ENCODE data around the gene CCDC74B.
"Not testable (repeated sequence)": the region's sequence is repeated elsewhere in the genome, so short reads cannot be mapped to it uniquely, and the experiment has no call there.

CCDC74B gene

GRCh38 chr2:130190237-130190636, 45.3 kb upstream of the CCDC74B start:
- no peak overlapping the region for H2BK12ac ChIP-seq (ENCODE audit: low read length)
- no peak overlapping the region for H3K4ac ChIP-seq (ENCODE audit: low read length)
- H3K18ac ChIP-seq (ENCODE audit: low read length): no peak overlapping the region
- no peaks in the 10 kb centered on the region for H3K27me3 ChIP-seq (ENCODE audit: control insufficient read depth in 3 of 3, insufficient read depth in 3 of 3, low read depth in 1 of 3, low read length in 3 of 3)
- no peak overlapping the region for H4K8ac ChIP-seq (ENCODE audit: low read depth, low read length)
- no peaks in the 10 kb centered on the region for H3K9me3 ChIP-seq (replicated peaks in 1 of 2; ENCODE audit: control insufficient read depth in 2 of 2, insufficient read depth in 1 of 2, low read depth in 1 of 2, low read length in 2 of 2)
- no peak overlapping the region for H3K4me3 ChIP-seq (ENCODE audit: low read length in 2 of 2)
- no peak overlapping the region for H3K4me2 ChIP-seq (ENCODE audit: insufficient read depth, low read length, poor library complexity, severe bottlenecking)
- DNase-seq (ENCODE audit: low spot score): no peak
- no peak overlapping the region for H3K9ac ChIP-seq (ENCODE audit: low read depth, low read length, poor library complexity)
- H3K27ac ChIP-seq (replicated peaks; ENCODE audit: low read length): no peak overlapping the region
- no peaks in the 10 kb centered on the region for H3K4me1 ChIP-seq (ENCODE audit: control insufficient read depth in 2 of 2, insufficient read depth in 1 of 2, low read depth in 1 of 2, low read length in 2 of 2)
- no peak overlapping the region for H3K14ac ChIP-seq (ENCODE audit: low read length)
- WGBS, 2 donors (ENCODE audit: extremely low coverage in 2 of 2, insufficient read length in 2 of 2, insufficient replicate concordance in 1 of 2): no CpG with 5 or more reads among the region's 15 CpGs
- no peak overlapping the region for H2BK5ac ChIP-seq (ENCODE audit: low read length)
- no peak overlapping the region for H2AFZ ChIP-seq (ENCODE audit: low read length)
- H2BK15ac ChIP-seq (ENCODE audit: low read length): no peak overlapping the region
- no peaks in the 10 kb centered on the region for H3K79me1 ChIP-seq (ENCODE audit: low read depth, low read length)
- H3K36me3 ChIP-seq (replicated peaks in 1 of 2; ENCODE audit: control insufficient read depth in 2 of 2, insufficient read depth in 2 of 2, low read length in 2 of 2): peaks cover 2 to 10% of the 10 kb centered on the region in 2 donors
- H4K91ac ChIP-seq (ENCODE audit: low read depth, low read length, poor library complexity): no peak overlapping the region
- no peak overlapping the region for H2AK5ac ChIP-seq (ENCODE audit: low read depth, low read length)
- no peak overlapping the region for H3K23ac ChIP-seq (ENCODE audit: low read depth, low read length, poor library complexity)
- no peak overlapping the region for H2BK120ac ChIP-seq (ENCODE audit: low read depth, low read length)

DNA sequence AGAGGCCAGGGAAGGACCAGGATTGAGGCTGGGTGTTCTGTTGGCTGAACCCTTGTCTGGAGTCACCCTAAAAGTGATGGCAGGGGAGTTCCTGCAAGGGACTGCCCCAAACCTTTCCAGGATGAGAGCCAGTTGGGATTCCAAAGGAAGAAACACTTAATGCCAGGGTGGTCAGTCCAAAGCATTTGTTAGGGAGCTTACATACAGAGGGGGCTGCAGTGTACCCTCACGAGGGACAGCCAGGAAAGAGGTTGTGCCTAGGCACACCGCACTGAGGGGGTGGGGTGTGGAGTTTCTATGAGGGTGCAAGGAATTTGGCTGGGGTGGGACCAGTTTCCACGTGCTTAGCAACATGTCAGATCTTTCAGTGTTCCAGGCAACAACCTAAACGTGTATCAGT, 44.0 kb upstream of the CCDC74B start:
- H4K8ac ChIP-seq (ENCODE audit: low read depth, low read length); H2BK15ac ChIP-seq (ENCODE audit: low read length); H3K14ac ChIP-seq (ENCODE audit: low read length); H3K27ac ChIP-seq (replicated peaks; ENCODE audit: low read length); H2AFZ ChIP-seq (ENCODE audit: low read length); H3K4ac ChIP-seq (ENCODE audit: low read length); H3K27me3 ChIP-seq (ENCODE audit: control insufficient read depth in 3 of 3, insufficient read depth in 3 of 3, low read depth in 1 of 3, low read length in 3 of 3); H2BK5ac ChIP-seq (ENCODE audit: low read length); H4K91ac ChIP-seq (ENCODE audit: low read depth, low read length, poor library complexity); H2BK120ac ChIP-seq (ENCODE audit: low read depth, low read length); H3K18ac ChIP-seq (ENCODE audit: low read length); DNase-seq (ENCODE audit: low spot score); H3K23ac ChIP-seq (ENCODE audit: low read depth, low read length, poor library complexity); H3K79me1 ChIP-seq (ENCODE audit: low read depth, low read length); H3K4me1 ChIP-seq (ENCODE audit: control insufficient read depth in 2 of 2, insufficient read depth in 1 of 2, low read depth in 1 of 2, low read length in 2 of 2); H2BK12ac ChIP-seq (ENCODE audit: low read length); H3K9ac ChIP-seq (ENCODE audit: low read depth, low read length, poor library complexity); H3K4me2 ChIP-seq (ENCODE audit: insufficient read depth, low read length, poor library complexity, severe bottlenecking); H2AK5ac ChIP-seq (ENCODE audit: low read depth, low read length); H3K9me3 ChIP-seq (replicated peaks in 1 of 2; ENCODE audit: control insufficient read depth in 2 of 2, insufficient read depth in 1 of 2, low read depth in 1 of 2, low read length in 2 of 2); H3K4me3 ChIP-seq (ENCODE audit: low read length in 2 of 2): not testable (repeated sequence)
- H3K36me3 ChIP-seq (replicated peaks in 1 of 2; ENCODE audit: control insufficient read depth in 2 of 2, insufficient read depth in 2 of 2, low read length in 2 of 2): peaks cover 4 to 17% of the 10 kb centered on the region in 2 donors
- WGBS, 2 donors (ENCODE audit: extremely low coverage in 2 of 2, insufficient read length in 2 of 2, insufficient replicate concordance in 1 of 2): no CpG with 5 or more reads among the region's 4 CpGs

GRCh38 chr2:130187859-130188792, 43.2 kb upstream of the CCDC74B start:
- H3K4me1 ChIP-seq (ENCODE audit: control insufficient read depth in 2 of 2, insufficient read depth in 1 of 2, low read depth in 1 of 2, low read length in 2 of 2): peaks cover 10 to 11% of the 10 kb centered on the region in 2 donors
- H4K91ac ChIP-seq (ENCODE audit: low read depth, low read length, poor library complexity); H2AK5ac ChIP-seq (ENCODE audit: low read depth, low read length); H3K4ac ChIP-seq (ENCODE audit: low read length); H3K18ac ChIP-seq (ENCODE audit: low read length); DNase-seq (ENCODE audit: low spot score); H3K23ac ChIP-seq (ENCODE audit: low read depth, low read length, poor library complexity); H2BK5ac ChIP-seq (ENCODE audit: low read length); H3K9ac ChIP-seq (ENCODE audit: low read depth, low read length, poor library complexity); H3K4me2 ChIP-seq (ENCODE audit: insufficient read depth, low read length, poor library complexity, severe bottlenecking); H2BK12ac ChIP-seq (ENCODE audit: low read length); H3K27me3 ChIP-seq (ENCODE audit: control insufficient read depth in 3 of 3, insufficient read depth in 3 of 3, low read depth in 1 of 3, low read length in 3 of 3); H2AFZ ChIP-seq (ENCODE audit: low read length); H4K8ac ChIP-seq (ENCODE audit: low read depth, low read length); H3K9me3 ChIP-seq (replicated peaks in 1 of 2; ENCODE audit: control insufficient read depth in 2 of 2, insufficient read depth in 1 of 2, low read depth in 1 of 2, low read length in 2 of 2); H3K14ac ChIP-seq (ENCODE audit: low read length); H3K27ac ChIP-seq (replicated peaks; ENCODE audit: low read length); H3K4me3 ChIP-seq (ENCODE audit: low read length in 2 of 2); H2BK15ac ChIP-seq (ENCODE audit: low read length); H2BK120ac ChIP-seq (ENCODE audit: low read depth, low read length); H3K79me1 ChIP-seq (ENCODE audit: low read depth, low read length): not testable (repeated sequence)
- WGBS, 2 donors (ENCODE audit: extremely low coverage in 2 of 2, insufficient read length in 2 of 2, insufficient replicate concordance in 1 of 2): no CpG with 5 or more reads among the region's 17 CpGs
- H3K36me3 ChIP-seq (replicated peaks in 1 of 2; ENCODE audit: control insufficient read depth in 2 of 2, insufficient read depth in 2 of 2, low read length in 2 of 2): peaks cover 4 to 19% of the 10 kb centered on the region in 2 donors

DNA sequence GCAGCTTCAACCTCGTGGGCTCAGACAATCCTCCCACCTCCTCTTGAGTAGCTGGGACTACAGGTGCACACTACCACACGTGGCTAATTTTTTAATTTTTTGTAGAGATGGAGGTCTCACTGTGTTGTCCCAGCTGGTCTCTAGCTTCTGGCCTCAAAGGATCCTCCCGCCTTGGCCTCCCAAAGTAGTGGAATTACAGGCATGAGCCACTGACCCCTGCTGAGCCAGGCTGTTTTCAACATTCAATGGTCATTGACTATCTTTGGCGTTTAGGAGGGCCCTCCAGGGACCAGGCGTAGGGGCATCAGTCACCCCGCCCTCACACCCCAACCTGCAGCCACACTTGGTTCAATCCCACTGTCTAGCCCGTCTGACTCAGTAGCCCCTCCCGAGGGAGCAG, 42.4 kb upstream of the CCDC74B start:
- Histone ChIP-seq H4K8ac (ENCODE audit: low read depth, low read length) (no peak overlapping the region), H2BK12ac (ENCODE audit: low read length) (no peak overlapping the region), H2BK15ac (ENCODE audit: low read length) (no peak overlapping the region), H3K14ac (ENCODE audit: low read length) (no peak overlapping the region), H3K9ac (ENCODE audit: low read depth, low read length, poor library complexity) (no peak overlapping the region), H3K27ac (replicated peaks; ENCODE audit: low read length) (no peak overlapping the region), H2BK5ac (ENCODE audit: low read length) (no peak overlapping the region), H3K4ac (ENCODE audit: low read length) (no peak overlapping the region), H3K4me2 (ENCODE audit: insufficient read depth, low read length, poor library complexity, severe bottlenecking) (no peak overlapping the region), H4K91ac (ENCODE audit: low read depth, low read length, poor library complexity) (no peak overlapping the region), H3K79me1 (ENCODE audit: low read depth, low read length) (peaks cover 4% of the 10 kb centered on the region), H3K4me3 (ENCODE audit: low read length in 2 of 2) (no peak overlapping the region), H3K23ac (ENCODE audit: low read depth, low read length, poor library complexity) (no peak overlapping the region), H3K27me3 (ENCODE audit: control insufficient read depth in 3 of 3, insufficient read depth in 3 of 3, low read depth in 1 of 3, low read length in 3 of 3) (no peaks in the 10 kb centered on the region), H2BK120ac (ENCODE audit: low read depth, low read length) (no peak overlapping the region), H2AFZ (ENCODE audit: low read length) (no peak overlapping the region), H3K4me1 (ENCODE audit: control insufficient read depth in 2 of 2, insufficient read depth in 1 of 2, low read depth in 1 of 2, low read length in 2 of 2) (peaks cover 14 to 15% of the 10 kb centered on the region in 2 donors), H3K18ac (ENCODE audit: low read length) (no peak overlapping the region), H2AK5ac (ENCODE audit: low read depth, low read length) (no peak overlapping the region), H3K36me3 (replicated peaks in 1 of 2; ENCODE audit: control insufficient read depth in 2 of 2, insufficient read depth in 2 of 2, low read length in 2 of 2) (peaks cover 4 to 19% of the 10 kb centered on the region in 2 donors), H3K9me3 (replicated peaks in 1 of 2; ENCODE audit: control insufficient read depth in 2 of 2, insufficient read depth in 1 of 2, low read depth in 1 of 2, low read length in 2 of 2) (no peaks in the 10 kb centered on the region)
- no CpG with 5 or more reads among the region's 8 CpGs for WGBS, 2 donors (ENCODE audit: extremely low coverage in 2 of 2, insufficient read length in 2 of 2, insufficient replicate concordance in 1 of 2)
- DNase-seq (ENCODE audit: low spot score): no peak
